HUDEP-2 (cell line): ENCODE measurements around the gene CALR3.
"Not testable (repeated sequence)": the region's sequence is repeated elsewhere in the genome, so short reads cannot be mapped to it uniquely, and the experiment has no call there.

ENCODE experiments used
- DNase-seq, 76 experiments: peaks; one replicate each; lab custom pipeline; 2025; ENCODE audit not compliant: unreplicated experiment in 76 of 76; lab: John Stamatoyannopoulos, UW

CALR3 gene, protein sequence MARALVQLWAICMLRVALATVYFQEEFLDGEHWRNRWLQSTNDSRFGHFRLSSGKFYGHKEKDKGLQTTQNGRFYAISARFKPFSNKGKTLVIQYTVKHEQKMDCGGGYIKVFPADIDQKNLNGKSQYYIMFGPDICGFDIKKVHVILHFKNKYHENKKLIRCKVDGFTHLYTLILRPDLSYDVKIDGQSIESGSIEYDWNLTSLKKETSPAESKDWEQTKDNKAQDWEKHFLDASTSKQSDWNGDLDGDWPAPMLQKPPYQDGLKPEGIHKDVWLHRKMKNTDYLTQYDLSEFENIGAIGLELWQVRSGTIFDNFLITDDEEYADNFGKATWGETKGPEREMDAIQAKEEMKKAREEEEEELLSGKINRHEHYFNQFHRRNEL

GRCh38 chr19:16495982-16496612 lies at the start of gene CALR3, which contains the start of gene C19orf44:
TSS of gene CALR3 (minus strand) at chr19:16496167. CDS start at chr19:16496129, 38 bp downstream.
TSS of gene C19orf44 (plus strand) at chr19:16496394. CDS start at chr19:16500793, 4,399 bp downstream.
- DNase-seq, result peak; percentile 33 to 100 (median 99)

DNA sequence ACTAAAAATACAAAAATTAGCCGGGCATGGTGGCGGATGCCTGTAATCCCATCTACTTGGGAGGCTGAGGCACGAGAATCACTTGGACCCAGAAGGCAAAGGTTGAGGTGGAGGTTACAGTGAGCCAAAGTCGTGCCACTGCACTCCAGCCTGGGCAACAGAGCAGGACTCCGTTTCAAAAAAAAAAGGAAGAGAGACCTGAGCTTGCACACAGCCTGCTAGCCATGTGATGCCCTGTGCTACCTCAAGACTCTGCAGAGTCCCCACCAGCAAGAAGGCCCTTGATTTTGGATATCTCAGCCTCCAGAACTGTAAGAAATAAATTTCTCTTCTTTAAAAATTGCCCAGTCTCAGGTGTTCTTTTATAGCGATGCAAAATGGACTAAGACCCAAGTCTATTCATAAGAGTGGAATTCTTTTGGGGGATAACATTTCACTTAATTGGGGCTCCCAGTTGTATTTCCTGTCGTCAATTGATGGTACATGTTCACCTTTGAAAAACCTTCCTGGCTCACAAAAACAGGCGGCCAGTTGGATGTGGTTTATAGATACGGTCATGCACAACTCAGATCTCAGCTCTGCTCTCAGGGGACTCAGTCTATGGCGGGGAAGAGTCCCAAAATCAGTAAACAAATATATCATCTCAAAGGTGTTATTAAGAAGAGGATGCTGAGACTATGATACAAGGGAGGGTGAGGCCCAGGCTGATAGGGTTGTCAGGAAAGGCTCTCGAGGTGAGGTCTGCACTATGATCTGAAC lies 48.7 kb upstream of the CALR3 start:
- DNase-seq, result no peak

DNA sequence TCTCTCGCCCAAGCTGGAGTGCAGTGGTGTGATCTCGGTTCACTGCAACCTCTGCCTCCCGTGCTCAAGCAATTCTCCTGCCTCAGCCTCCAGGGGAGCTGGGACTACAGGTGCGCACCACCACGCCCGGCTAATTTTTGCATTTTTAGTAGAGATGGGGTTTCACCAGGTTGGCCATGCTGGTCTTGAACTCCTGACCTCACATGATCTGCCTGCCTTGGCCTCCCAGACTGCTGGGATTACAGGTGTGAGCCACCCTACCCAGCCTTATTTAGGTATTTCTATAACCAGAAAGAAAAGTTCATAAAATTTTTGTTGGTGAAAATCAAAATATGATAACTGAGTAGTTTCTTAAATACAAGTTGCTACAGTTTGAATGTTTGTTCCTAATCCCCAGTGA lies 47.8 kb upstream of the CALR3 start:
- DNase-seq, result not testable (repeated sequence)

DNA sequence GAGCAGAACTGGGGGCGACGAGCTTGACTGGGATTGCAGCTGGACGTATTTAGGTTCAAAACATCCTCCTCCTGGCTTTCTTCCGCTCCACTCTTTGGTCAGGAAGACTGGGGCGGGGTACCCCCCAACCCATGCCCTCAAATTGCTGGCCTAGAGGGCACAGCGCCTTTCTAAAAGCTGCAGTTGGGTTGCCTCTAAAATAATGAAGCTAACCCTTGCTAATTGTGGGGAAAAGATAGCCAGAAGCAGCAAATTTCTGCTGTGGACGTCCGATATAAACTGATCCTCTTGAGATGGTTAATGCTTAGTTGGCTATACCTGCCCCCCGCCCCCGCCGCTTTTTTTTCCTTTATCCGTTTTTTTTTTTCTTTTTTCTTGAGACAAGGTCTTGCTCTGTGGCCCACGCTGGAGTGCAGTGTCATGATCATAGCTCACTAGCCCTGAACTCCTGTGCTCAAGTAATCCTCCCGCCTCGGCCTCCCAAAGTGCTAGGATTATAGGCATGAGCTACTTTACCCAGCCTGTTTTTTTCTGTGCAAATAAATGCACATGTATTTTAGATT lies 47.0 kb upstream of the CALR3 start:
- DNase-seq, result peak in 13 of 76 experiments; percentile 9 to 40 (median 22)

GRCh38 chr19:16542045-16542909 lies 46.3 kb upstream of the CALR3 start, which contains the start of gene CHERP:
TSS of gene CHERP (minus strand) at chr19:16542437. CDS start at chr19:16542378, 59 bp downstream.
- peak in 74 of 76 experiments; percentile 49 to 97 (median 92) for DNase-seq

GRCh38 chr19:16541526-16542044 lies 45.6 kb upstream of the CALR3 start:
- peak in 3 of 76 experiments; percentile 50 to 56 (median 52) for DNase-seq

DNA sequence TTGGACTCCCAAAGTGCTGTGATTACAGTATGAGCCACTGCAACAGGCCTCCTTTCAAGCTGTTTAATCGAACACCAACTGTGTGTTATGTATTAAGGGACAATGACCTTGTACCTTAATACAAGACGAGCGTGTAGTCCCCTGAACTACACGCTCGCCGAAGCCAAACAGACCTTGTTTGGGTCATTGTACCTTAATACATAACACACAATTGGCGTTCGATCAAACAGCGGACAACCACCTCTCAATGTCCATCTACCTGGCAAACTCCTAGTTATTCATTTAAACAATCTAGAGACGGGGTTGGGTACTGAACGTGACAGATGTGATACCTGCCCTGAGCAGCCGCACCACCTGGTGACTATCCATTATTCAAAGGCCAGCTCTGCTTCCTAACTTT lies 45.0 kb upstream of the CALR3 start:
- DNase-seq, result no peak

GRCh38 chr19:16537111-16537510 lies 41.1 kb upstream of the CALR3 start:
- DNase-seq, result no peak

GRCh38 chr19:16536130-16536529 lies 40.2 kb upstream of the CALR3 start:
- no peak for DNase-seq

DNA sequence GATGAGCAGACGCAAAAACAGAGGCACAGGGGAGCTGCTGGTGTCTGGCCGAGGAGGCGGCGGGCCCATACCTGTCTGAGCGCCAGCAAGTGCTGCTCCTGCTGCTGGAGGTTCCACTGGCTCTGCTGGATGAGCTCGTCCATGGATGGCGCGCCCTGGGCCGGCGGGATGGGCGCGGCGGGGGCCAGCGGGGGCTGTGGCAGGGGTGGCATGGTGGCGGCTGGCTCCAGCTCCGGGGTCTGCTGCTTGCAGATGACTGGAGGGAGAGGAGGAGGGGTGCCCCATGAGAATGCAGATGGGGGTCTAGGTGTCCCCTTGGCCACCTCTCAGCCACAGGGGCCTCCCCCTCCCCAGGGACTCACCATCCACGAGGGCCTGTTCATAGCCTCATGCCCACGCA lies 39.4 kb upstream of the CALR3 start:
- no peak for DNase-seq

- DNase-seq, result no peak
Measured at GRCh38 chr19:16532440-16533234, 36.7 kb upstream of the CALR3 start.

- DNase-seq, result no peak
Measured at GRCh38 chr19:16531380-16531669, 35.4 kb upstream of the CALR3 start.

DNA sequence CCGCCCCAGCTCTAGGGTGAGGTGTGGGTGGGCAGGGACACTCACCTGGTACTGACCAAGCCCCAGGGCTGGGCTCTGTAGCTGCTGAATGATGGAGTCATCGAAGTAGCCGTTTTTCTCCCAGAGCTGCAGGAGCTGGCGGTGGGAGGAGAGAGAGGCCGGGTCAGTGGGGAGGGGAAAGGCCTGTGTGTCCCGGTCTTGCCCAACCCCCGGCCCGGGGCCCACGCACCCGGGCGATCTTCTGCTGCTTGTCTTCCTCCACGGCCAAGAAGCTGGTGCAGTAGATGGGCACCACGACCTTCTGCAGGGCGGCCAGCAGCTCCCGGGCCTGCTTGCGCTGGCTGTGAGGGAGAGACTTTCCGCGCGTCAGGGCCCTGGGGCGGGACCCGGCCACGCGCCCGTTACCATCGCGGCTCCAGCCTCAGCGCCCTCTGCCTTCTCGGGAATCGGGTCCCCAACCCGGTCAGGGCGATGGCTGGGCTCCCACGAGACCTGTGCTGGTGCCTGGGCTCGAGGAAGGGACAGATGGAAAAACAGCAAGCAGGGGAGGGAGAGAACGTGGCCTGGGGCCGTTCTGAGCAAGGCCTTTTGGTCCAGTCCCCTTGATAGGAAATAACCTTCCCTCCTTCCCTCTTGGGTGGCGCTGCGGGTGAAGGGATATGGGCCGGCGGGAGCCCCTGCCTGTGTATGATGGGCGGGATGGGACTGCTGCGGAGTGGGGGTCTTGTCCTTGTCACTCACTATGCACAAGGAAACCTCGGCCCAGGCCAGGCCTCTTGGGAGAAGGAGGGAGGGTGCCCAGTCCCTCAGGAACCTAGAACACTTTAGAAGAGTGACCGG lies 34.8 kb upstream of the CALR3 start:
- no peak for DNase-seq

DNA sequence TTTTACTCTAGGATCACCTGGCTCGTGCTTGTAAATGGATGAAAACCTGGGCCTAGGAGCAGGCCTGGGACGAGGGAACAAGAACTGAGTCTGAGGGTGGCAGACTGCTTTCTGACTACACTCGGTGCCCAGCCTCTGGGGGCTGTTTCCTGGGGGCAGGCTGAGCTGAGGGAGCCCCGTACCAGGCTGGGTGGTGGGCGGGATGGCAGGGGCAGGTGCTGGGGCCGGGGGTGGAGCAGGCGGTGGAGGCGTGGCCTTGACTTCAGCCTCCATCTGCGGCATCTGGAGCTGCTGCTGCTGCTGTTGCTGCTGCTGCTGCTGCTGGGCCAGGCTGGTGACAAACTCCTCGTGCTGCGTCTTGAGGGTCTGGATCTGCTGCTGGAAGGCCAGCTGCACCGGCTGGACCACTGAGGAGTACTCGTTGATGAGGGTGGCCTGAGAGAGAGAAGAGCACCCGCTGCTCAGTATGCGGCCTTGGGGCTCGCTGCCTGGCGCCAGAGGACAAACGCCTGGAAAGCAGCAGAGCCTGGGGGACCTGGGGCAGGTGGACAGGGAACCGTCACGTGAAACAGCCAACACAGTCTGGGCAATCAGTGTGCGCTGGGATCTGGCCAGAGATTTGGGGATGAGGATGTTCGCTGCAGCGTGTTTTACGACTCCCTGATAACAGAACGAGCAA lies 33.6 kb upstream of the CALR3 start:
- no peak for DNase-seq

GRCh38 chr19:16527971-16528521 lies 32.1 kb upstream of the CALR3 start:
- peak in 35 of 76 experiments; percentile 11 to 53 (median 29) for DNase-seq

DNA sequence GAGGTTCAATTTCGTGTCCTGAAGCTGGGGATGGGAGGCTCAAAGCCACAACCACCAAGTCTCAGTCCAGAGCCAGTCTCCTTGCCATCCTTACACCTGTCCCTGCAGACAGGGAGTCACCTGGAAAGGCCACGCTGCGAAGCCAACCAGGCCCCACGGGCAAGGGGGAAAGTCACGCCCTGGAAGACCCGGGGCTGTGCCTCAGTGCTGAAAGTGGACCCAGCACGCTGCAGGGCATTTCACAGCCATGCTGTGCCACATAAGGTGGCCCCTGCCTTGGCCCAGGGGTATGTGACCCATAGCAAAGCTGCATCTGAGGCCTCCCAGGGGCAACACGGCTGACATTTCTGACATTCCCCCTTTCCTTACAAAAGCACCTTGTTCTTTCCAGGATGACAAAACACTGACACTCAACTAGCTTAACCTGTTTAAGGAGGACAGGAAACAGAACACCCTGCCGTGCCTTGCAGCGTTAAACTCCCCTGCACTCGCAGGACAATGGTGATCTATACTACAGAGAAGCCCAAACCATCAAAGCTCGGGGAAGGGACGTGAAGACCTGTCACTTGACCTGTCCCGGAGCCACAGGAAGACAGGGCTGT lies 31.5 kb upstream of the CALR3 start:
- no peak for DNase-seq
